ENCODE data around the gene SLC1A2.

SLC1A2 gene

GRCh38 chr11:35376118-35376510 lies 43.2 kb downstream of the SLC1A2 start:
- DNase-seq = no peak

GRCh38 chr11:35375332-35376117 lies 43.8 kb downstream of the SLC1A2 start:
- no peak for DNase-seq

- no peak for DNase-seq
Observed at GRCh38 chr11:35373284-35373933, 45.9 kb downstream of the SLC1A2 start.

DNA sequence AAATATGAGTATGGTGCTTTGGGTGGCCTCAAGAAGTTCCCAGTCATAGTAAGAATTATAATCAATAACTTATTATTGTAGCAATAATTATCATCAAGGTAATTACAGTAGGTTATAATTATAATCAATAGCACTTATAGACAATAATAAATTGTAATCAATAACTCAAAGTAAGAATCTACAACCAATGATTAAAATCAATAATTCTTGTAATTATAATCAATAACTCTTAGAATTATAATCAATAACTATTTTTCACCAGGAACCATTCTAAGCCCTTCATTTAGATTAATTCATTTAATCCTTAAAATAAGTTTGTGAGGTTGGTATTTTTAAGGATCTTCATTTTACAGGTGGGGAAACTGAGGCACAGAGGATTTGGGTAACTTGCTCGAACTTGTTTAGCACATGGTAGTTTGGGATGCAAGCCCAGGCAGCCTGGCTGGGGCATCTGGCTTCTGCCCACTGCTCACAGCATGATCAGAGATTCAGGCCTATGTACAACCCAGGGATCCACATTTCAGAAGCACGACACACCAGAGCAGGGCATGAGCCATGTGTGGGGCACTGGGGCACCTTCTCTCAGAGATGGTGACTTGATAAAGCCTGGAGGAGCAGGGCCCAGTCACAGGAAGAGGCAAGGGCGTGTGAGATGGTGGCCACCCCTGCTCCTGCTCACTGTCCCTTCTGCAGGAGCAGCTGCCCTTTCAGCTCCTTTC lies 46.6 kb downstream of the SLC1A2 start:
- no peak for DNase-seq

DNA sequence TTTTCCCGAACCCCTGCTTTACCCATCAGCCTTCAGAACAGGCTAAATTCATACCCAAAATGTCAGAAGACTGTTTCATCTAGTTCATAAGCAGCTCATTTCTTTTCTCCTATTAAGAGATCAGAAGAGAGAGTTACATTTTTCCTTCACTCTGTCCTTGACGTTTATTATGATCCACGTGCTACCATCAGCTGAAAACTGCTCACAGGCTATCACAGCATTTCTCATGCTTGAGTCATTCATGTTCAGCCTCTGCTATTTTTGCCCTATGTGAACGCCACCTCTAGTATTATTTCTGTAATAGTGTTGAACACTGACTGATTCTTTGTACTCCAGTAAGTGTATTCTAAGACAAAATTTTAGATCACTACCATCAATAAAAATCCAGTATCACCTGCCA lies 51.9 kb downstream of the SLC1A2 start:
- DNase-seq = no peak

DNA sequence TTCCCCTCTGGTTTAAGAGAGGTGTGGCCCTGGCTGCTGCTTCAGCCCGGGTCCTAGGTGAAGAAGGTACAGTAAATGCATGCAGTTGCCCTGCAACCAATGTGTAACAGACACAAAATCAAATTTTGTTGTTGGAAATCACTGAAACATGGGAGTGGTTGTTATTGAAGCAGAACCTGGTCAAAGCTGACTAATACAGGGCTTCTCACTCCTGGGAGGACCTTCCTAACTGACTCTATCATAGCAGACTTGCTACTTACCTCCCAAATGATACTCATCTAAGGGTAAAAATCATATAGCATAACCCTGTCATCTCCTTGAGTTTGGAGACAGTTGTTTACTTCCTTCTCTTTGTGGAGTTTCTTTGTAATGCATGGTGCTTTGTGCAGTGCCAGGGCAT lies 52.6 kb downstream of the SLC1A2 start:
- DNase-seq = no peak

DNA sequence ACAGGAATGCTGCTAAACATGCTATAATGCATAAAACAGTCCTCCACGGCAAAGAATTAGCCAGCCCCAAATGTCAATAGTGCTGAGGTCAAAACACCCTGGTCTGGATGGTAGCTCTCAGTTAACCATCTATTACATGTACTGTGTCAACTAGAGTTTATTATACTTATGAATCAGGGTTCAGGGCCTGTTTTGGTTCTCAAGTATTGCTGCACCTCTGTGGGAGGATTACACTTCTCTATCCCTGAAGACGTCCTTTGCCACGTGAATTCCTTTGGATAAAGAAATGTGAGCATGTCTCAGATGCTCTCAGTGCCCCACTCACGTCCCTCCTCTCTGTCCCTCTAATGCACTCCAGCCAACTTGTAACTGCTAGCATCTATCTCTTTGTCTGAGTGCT lies 53.4 kb downstream of the SLC1A2 start:
- no peak for DNase-seq

GRCh38 chr11:35365395-35365794 lies 54.0 kb downstream of the SLC1A2 start:
- no peak for DNase-seq

GRCh38 chr11:35363854-35364780 lies 55.2 kb downstream of the SLC1A2 start:
- DNase-seq = peak in 8 of 14 donors; percentile 16 to 72 (median 36)

DNA sequence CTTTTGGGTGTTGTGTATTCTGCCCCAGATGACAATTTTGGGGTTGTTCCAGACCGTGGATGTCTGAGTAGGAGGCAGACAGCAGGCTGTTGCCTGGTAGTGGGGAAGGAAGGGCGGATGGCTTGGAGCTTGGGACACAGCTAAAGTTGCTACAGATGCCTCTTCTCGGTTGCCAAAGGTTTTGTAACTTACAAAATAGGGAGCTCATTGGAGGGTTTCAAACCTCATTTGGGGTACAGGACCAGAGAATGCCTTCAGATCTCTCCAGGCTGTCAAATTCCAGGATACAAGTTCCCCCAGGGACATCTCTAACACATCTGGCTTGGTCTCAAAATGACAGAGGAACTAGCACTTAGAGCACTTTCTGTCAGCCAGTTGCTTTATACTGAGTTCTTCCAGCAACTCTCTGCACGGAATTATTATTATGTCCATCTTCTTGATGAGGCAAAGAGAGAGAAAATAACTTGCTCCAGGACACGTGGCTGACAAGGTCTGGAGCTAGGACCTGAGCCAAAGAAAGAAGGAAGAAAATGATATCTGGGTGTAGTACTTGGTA lies 56.0 kb downstream of the SLC1A2 start:
- peak in 1 of 14 donors; percentile 14 for DNase-seq

- no peak for DNase-seq
Observed at GRCh38 chr11:35362521-35362980, 56.8 kb downstream of the SLC1A2 start.

DNA sequence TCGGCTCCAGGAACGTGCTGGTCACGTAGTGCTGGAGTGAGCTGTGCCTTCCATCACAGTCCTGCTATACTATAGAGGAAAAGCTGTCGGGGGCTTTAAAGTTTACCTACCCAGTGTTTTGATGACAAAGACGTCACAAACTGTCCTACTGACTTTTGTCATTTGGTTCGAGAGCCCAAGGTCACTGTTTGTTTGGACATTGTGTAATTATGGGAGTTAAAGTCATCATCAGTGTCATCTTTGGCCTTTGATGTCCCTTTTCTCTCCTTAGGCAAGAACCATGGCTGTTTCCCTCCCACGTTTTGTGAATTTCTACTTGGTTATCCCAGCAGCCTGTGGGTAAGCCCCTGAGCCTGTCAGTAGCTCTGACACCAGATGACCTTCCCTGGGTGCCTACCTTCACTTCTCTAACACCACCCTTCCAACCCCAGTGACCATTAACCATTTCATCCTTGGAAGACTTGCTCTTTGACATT lies 59.3 kb downstream of the SLC1A2 start:
- DNase-seq = no peak

- DNase-seq = no peak
Observed at GRCh38 chr11:35359321-35360054, 59.9 kb downstream of the SLC1A2 start.

DNA sequence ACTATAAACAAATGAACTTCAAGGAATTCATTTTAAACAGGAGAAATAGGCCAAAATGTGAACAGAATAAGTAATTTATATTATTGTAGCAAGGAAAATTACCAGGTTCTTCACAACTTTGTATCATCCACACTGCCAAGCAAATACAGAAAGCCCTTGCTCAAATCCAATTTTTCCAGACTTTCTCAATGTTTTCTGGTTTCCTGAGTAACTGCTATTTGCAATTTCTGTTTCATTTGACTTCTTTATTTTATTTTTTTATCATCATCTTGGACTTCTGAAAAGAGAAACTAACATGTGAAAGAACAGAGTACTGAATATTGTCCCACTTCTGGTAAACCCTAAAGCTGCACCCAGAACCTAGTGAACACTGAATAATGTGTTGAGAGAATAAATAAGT lies 61.0 kb downstream of the SLC1A2 start:
- no peak for DNase-seq

GRCh38 chr11:35357923-35358322 lies 61.4 kb downstream of the SLC1A2 start:
- DNase-seq = no peak

- no peak for DNase-seq
Observed at GRCh38 chr11:35355102-35355749, 64.1 kb downstream of the SLC1A2 start.

GRCh38 chr11:35354644-35355043 lies 64.7 kb downstream of the SLC1A2 start:
- no peak for DNase-seq

- DNase-seq = peak in 1 of 14 donors; percentile 8
Observed at GRCh38 chr11:35352077-35352888, 67.1 kb downstream of the SLC1A2 start.

- DNase-seq = no peak
Observed at GRCh38 chr11:35349897-35350296, 69.5 kb downstream of the SLC1A2 start.
